Fibroblast of villous mesenchyme (primary cell): ENCODE data around the gene STXBP5L. TPM values are rescaled to one million over a fixed set of nuclear protein-coding genes. Genes with fewer than 3 reads are reported as not detected.
"Not testable (repeated sequence)": the region's sequence is repeated elsewhere in the genome, so short reads cannot be mapped to it uniquely, and the experiment has no call there.

Source experiments
- DNase-seq: peaks from one replicate; pipeline ENCODE4 v3.0.0-alpha.2; 2010; ENCODE audit warnings: low read depth
- H3K4me3 ChIP-seq: 2 replicates; pipeline ENCODE4 v1.5.1; 2011; ENCODE audit warnings: low read depth, mild to moderate bottlenecking, low read length
- CTCF ChIP-seq: IDR thresholded peaks from 2 replicates; pipeline ENCODE4 v1.5.1; 2012; ENCODE audit warnings: low read depth, mild to moderate bottlenecking, low read length; ENCODE audit not compliant: insufficient read depth
- total RNA-seq: library from RNA; depleted of rRNA; stranded (reverse); fragments of >200 nt; gene quantifications from 2 replicates; pipeline ENCODE4 v1.2.3, GENCODE V29; 2012

Gene STXBP5L
- total RNA-seq, 1 donor, result under 0.01 TPM

DNA sequence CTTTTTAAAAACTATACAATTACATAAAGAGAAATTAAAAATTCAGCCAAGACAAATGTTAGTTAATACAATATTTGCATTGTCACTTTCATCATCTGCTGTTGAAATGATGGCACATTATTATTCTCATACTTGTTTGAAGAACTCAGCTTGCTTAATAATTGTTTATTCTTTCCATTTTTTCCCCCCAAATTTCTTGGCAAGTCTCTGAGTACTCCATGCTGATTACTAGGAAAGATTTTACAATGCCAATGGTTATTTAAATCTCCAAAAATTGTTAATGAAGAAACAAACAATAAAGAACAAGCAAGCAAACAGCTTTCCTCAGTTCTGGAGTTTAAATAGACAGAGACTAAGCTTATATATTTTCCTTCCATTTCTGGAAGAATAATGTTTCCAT is 15.1 kb upstream of the STXBP5L start:
- TF ChIP-seq CTCF, result no peak
- no peak for DNase-seq
- no peak overlapping the region for H3K4me3 ChIP-seq

DNA sequence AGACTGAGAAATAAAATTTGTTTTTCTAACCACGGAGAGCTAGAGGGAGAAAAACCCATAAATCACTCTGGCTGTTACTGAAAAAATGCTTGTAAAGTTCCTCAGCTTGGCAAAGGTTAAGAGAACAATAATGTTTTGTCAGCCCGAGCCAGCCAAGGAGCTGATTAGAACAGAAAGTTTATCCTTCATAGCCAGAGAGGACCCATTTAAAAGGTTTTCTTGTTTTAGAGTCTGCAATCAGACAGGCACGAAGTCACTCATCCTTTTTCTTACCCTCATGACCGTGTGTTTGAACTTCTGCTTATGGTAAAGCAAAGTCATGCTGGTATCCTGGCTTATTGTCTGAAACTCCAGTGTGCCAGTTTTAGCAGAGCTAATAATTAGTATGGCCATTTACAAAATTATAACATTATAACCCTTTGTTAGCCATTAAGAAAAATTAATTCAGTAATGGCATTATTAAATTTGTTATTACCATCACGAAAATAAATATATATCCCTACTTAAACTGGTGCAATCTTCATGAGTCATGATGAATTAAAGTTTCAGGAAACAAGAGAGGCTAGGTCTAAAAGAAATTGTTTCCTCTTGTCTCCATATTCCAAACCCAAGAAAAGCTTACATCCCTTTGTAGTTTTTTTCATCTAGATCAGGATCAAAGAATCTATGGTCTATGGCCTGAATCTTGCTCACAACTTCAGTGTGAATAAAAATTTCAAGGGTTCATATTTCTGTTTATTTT is 13.5 kb upstream of the STXBP5L start:
- TF ChIP-seq CTCF, result no peak
- no peak overlapping the region for H3K4me3 ChIP-seq
- peak; percentile 17 for DNase-seq

GRCh38 chr3:120901716-120902115 is 6.3 kb upstream of the STXBP5L start:
- H3K4me3 ChIP-seq, DNase-seq: not testable (repeated sequence)

DNA sequence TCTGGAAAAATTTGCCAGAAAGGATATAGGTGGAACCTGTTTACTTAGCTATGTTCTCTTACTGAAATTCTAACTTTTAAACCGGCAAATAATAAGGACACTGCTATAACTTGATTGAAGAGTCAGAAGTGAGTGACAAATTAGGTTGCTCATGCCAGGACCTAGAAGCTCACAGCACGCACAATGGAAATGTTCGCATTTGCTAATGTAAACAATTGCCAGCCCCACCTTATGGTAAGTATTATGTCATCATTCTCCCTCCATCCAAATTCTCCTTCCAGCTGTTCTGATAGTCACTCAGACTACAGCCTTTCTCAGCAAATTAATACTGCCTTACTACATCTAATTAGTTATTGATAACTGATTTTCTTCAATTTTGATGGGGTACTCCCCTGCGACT is 4.8 kb upstream of the STXBP5L start:
- H3K4me3 ChIP-seq, result no peak overlapping the region
- TF ChIP-seq CTCF, result no peak
- no peak for DNase-seq

DNA sequence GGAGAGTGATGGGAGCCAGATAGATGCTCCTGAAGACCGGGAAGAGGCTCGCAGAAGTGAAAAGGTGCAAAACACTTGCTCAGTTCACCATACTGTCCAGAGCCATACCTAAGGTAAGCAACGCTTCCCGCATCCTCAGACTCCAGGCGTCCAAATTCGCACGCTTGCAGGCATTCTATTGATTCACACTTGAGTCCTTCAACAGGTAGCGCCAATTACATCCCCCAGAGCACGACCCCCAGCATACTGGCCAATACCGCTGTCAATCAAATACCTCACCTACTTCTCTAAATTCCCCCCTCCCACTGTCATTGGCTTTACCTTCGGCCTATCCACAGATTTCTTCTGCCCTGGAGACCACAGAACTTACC is 361 bp upstream of the STXBP5L start:
- no peak for TF ChIP-seq CTCF
- H3K4me3 ChIP-seq, result no peak overlapping the region
- DNase-seq, result no peak

GRCh38 chr3:120908795-120909601 is 993 bp downstream of the STXBP5L start:
- no peak for TF ChIP-seq CTCF
- H3K4me3 ChIP-seq, result peak overlapping the region; percentile 28
- DNase-seq, result no peak

DNA sequence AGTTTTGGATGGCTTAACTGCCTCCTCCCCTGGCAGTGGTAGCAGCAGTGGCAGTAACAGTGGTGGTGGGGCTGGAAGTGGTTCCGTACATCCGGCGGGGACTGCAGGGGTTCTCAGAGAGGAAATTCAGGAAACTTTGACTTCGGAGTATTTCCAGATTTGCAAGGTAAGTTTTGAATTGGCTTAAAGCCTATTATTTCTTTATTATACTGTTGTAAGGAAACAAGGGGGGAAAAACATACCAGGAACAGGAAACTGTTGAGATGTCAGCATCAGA is 1.5 kb downstream of the STXBP5L start:
- TF ChIP-seq CTCF, result no peak
- no peak for DNase-seq
- no peak overlapping the region for H3K4me3 ChIP-seq
